GM10266 (cell line): ENCODE results near the gene MGAT3.

ENCODE experiments used
- DNase-seq: peaks from one replicate; pipeline ENCODE4 v3.0.0; 2012; ENCODE audit errors: extremely low spot score
- CTCF ChIP-seq: IDR thresholded peaks from 2 replicates; pipeline ENCODE4 v1.5.1; 2012; ENCODE audit warnings: mild to moderate bottlenecking, low read depth; ENCODE audit not compliant: control insufficient read depth, insufficient read depth; ENCODE audit errors: missing control alignments

Gene MGAT3

GRCh38 chr22:39534591-39535356 is 78.0 kb downstream of the MGAT3 start:
- DNase-seq, result peak; percentile 75
- TF ChIP-seq CTCF, result peak; percentile 91

GRCh38 chr22:39535357-39535725 is 78.5 kb downstream of the MGAT3 start:
- DNase-seq, result no peak
- TF ChIP-seq CTCF, result no peak

- DNase-seq, result no peak
- no peak for TF ChIP-seq CTCF
These were observed 79.1 kb downstream of the MGAT3 start for GRCh38 chr22:39535831-39536449.

GRCh38 chr22:39536711-39537110 is 79.9 kb downstream of the MGAT3 start:
- no peak for TF ChIP-seq CTCF
- DNase-seq, result no peak

- TF ChIP-seq CTCF, result no peak
- no peak for DNase-seq
These were observed 81.2 kb downstream of the MGAT3 start for GRCh38 chr22:39537975-39538374.
